ENCODE data around the gene TRAPPC10.

DNA sequence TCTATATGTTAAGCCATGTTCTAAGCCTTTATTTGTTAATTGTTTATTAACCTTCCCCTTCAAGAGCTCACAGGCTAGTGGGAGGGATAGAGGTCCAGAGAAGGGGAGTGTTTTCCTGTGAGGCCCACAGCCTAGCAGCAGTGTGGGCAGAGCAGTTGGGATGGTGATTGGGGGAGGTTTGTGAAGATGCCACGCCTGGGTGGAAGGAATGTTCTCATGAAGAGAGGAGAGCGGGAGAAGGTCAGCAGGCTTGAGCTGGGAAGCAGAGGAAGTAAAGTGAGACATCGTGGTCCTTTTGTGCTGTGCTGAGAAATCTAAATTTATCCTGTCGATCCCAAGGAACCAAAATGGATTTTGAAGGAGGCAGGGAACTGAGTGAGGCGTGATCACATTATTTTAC lies 42.6 kb downstream of the TRAPPC10 start:
- TF ChIP-seq, protein P1, sequence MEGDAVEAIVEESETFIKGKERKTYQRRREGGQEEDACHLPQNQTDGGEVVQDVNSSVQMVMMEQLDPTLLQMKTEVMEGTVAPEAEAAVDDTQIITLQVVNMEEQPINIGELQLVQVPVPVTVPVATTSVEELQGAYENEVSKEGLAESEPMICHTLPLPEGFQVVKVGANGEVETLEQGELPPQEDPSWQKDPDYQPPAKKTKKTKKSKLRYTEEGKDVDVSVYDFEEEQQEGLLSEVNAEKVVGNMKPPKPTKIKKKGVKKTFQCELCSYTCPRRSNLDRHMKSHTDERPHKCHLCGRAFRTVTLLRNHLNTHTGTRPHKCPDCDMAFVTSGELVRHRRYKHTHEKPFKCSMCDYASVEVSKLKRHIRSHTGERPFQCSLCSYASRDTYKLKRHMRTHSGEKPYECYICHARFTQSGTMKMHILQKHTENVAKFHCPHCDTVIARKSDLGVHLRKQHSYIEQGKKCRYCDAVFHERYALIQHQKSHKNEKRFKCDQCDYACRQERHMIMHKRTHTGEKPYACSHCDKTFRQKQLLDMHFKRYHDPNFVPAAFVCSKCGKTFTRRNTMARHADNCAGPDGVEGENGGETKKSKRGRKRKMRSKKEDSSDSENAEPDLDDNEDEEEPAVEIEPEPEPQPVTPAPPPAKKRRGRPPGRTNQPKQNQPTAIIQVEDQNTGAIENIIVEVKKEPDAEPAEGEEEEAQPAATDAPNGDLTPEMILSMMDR (IDR thresholded peaks at IDR 0.05), result no peak
- no peak for TF ChIP-seq POLR2A (IDR thresholded peaks at IDR 0.05)
